Measurements from ENCODE around the gene ZSCAN21.

ZSCAN21 gene

DNA sequence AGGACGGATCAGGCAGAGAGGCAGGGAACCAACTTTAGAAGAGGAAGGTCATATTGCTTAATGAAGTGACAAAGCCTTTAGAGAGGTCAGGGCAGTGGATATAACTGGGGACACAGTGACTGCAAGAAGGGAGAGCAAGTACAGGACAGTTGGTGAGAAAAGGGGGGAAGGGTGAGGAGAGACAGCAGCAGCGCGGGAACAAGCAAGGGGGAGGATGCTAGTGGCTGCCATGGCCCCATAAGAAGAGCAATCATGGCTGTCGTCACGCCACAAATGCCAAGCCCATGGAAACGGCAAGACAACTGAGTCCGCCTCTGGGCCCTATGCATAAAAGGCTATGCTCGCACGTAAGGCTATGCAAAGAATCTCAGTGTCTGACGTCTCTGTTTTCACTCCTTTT is 22.9 kb downstream of the ZSCAN21 start:
- intact Hi-C loops (cut with micrococcal nuclease) = no loop called here
- Mint-ChIP-seq H3K36me3 (ENCODE audit: low read depth) (peaks cover 90% of the 10 kb centered on the region), H3K9me3 (peaks cover 40% of the 10 kb centered on the region), H3K27ac (no peak overlapping the region), H3K27me3 (no peaks in the 10 kb centered on the region), H3K4me3 (no peak overlapping the region), H3K4me1 (ENCODE audit: low read depth) (peaks cover 5% of the 10 kb centered on the region)

GRCh38 chr7:100074841-100075240 is 25.3 kb downstream of the ZSCAN21 start:
- intact Hi-C loops (cut with micrococcal nuclease) = no loop called here
- peaks cover 17% of the 10 kb centered on the region for H3K4me1 Mint-ChIP-seq (ENCODE audit: low read depth)
- H3K27me3 Mint-ChIP-seq = no peaks in the 10 kb centered on the region
- peaks cover 38% of the 10 kb centered on the region for H3K9me3 Mint-ChIP-seq
- H3K4me3 Mint-ChIP-seq = no peak overlapping the region
- H3K36me3 Mint-ChIP-seq (ENCODE audit: low read depth) = peaks cover 96% of the 10 kb centered on the region
- H3K27ac Mint-ChIP-seq = no peak overlapping the region

- intact Hi-C loops (cut with micrococcal nuclease) = no loop called here
- peaks cover 33% of the 10 kb centered on the region for H3K9me3 Mint-ChIP-seq
- H3K27me3 Mint-ChIP-seq = no peaks in the 10 kb centered on the region
- no peak overlapping the region for H3K27ac Mint-ChIP-seq
- no peak overlapping the region for H3K4me3 Mint-ChIP-seq
- H3K4me1 Mint-ChIP-seq (ENCODE audit: low read depth) = peaks cover 23% of the 10 kb centered on the region
- peaks cover 90% of the 10 kb centered on the region for H3K36me3 Mint-ChIP-seq (ENCODE audit: low read depth)
These were observed 25.8 kb downstream of the ZSCAN21 start for GRCh38 chr7:100075418-100075817.

- Mint-ChIP-seq H3K27me3 (no peaks in the 10 kb centered on the region), H3K27ac (no peak overlapping the region)
These were observed 27.6 kb downstream of the ZSCAN21 start for GRCh38 chr7:100077205-100077604.

GRCh38 chr7:100079024-100079560 is 29.5 kb downstream of the ZSCAN21 start:
- H3K27me3 Mint-ChIP-seq = peaks cover 6% of the 10 kb centered on the region
- H3K4me1 Mint-ChIP-seq (ENCODE audit: low read depth) = peaks cover 42% of the 10 kb centered on the region
- H3K27ac Mint-ChIP-seq = no peak overlapping the region
- no peak overlapping the region for H3K4me3 Mint-ChIP-seq
- no peaks in the 10 kb centered on the region for H3K9me3 Mint-ChIP-seq
- intact Hi-C loops (cut with micrococcal nuclease) = no loop called here
- H3K36me3 Mint-ChIP-seq (ENCODE audit: low read depth) = peaks cover 62% of the 10 kb centered on the region

More at GRCh38 chr7:100077205-100077604, 27.6 kb downstream of the ZSCAN21 start:
- intact Hi-C loops (cut with micrococcal nuclease) = no loop called here
- Mint-ChIP-seq H3K36me3 (ENCODE audit: low read depth) (peaks cover 81% of the 10 kb centered on the region), H3K9me3 (peaks cover 15% of the 10 kb centered on the region), H3K4me3 (no peak overlapping the region), H3K4me1 (ENCODE audit: low read depth) (peaks cover 31% of the 10 kb centered on the region)

- Mint-ChIP-seq H3K4me3 (peak overlapping the region; percentile 81), H3K36me3 (ENCODE audit: low read depth) (peaks cover 43% of the 10 kb centered on the region), H3K27ac (peak overlapping the region; percentile 82), H3K4me1 (ENCODE audit: low read depth) (peaks cover 51% of the 10 kb centered on the region), H3K27me3 (peaks cover 6% of the 10 kb centered on the region), H3K9me3 (no peaks in the 10 kb centered on the region)
- intact Hi-C loops (cut with micrococcal nuclease) = loop anchor here (2.0 to 10.0 kb wide), 4 partner anchors 20 to 526 kb away; partner anchors contain the start of genes AP4M1, FAM200A, MBLAC1 and MCM7
These were observed 31.4 kb downstream of the ZSCAN21 start for GRCh38 chr7:100080907-100081534.

- intact Hi-C loops (cut with micrococcal nuclease) = loop anchor here (2.0 to 10.0 kb wide), 4 partner anchors 19 to 527 kb away; partner anchors contain the start of genes AP4M1, FAM200A, MBLAC1 and MCM7
- Mint-ChIP-seq H3K9me3 (no peaks in the 10 kb centered on the region), H3K4me1 (ENCODE audit: low read depth) (peaks cover 54% of the 10 kb centered on the region), H3K27ac (peak within 1 kb of the TSS; percentile 82), H3K27me3 (peaks cover 6% of the 10 kb centered on the region), H3K36me3 (ENCODE audit: low read depth) (peaks cover 37% of the 10 kb centered on the region), H3K4me3 (peak within 1 kb of the TSS; percentile 81)
These were observed 32.0 kb downstream of the ZSCAN21 start, which contains the start of gene ZNF3 for GRCh38 chr7:100081535-100082102. ZNF3 (minus strand) TSS chr7:100081723; CDS start chr7:100077357, 4,366 bp downstream.

GRCh38 chr7:100082978-100083377 is 33.4 kb downstream of the ZSCAN21 start:
- H3K4me3 Mint-ChIP-seq = no peak overlapping the region
- H3K27ac Mint-ChIP-seq = peak overlapping the region; percentile 82
- H3K36me3 Mint-ChIP-seq (ENCODE audit: low read depth) = peaks cover 27% of the 10 kb centered on the region
- no peaks in the 10 kb centered on the region for H3K9me3 Mint-ChIP-seq
- H3K27me3 Mint-ChIP-seq = peaks cover 6% of the 10 kb centered on the region
- H3K4me1 Mint-ChIP-seq (ENCODE audit: low read depth) = peaks cover 48% of the 10 kb centered on the region
- intact Hi-C loops (cut with micrococcal nuclease) = loop anchor here (10.0 kb wide), 2 partner anchors 68 to 528 kb away; partner anchors contain the start of genes FAM200A, ZKSCAN1 and ZNF655

- Mint-ChIP-seq H3K4me1 (ENCODE audit: low read depth) (peaks cover 45% of the 10 kb centered on the region), H3K27ac (peak overlapping the region; percentile 62), H3K36me3 (ENCODE audit: low read depth) (peaks cover 28% of the 10 kb centered on the region), H3K9me3 (no peaks in the 10 kb centered on the region), H3K27me3 (peaks cover 6% of the 10 kb centered on the region), H3K4me3 (no peak overlapping the region)
- intact Hi-C loops (cut with micrococcal nuclease) = loop anchor here (10.0 kb wide), 2 partner anchors 71 to 531 kb away; partner anchors contain the start of genes FAM200A, ZKSCAN1 and ZNF655
These were observed 35.9 kb downstream of the ZSCAN21 start for GRCh38 chr7:100085515-100085914.

DNA sequence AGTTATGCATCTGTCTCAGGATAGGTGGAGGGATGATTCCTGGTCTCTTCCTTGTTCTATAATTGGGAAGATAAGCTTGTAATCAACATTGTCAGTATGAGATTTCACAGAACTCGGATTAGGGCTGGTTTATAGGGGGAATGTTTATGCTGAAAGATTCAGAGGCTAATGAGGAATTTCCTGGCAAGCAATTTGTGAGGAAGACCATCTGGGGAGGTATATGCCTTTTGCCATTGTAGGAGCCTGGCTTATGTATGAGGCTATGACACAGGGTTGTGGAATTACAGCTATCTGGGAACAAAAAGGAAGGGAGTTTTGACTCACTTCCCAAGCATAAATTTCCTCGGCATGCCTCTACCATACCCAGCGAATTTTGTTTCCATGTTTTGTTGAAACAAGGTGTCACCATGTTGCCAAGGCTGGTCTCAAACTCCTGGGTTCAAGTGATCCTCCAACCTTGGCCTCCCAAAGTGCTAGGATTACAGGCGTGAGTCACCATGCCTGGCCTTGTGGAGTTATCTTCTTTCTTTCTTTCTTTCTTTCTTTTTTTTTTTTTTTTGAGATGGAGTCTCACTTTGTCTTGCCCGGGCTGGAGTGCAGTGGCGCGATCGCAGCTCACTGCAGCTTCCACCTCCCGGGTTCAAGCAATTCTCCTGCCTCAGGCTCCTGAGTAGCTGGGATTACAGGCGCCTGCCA is 37.6 kb downstream of the ZSCAN21 start:
- Mint-ChIP-seq H3K27me3 (peaks cover 6% of the 10 kb centered on the region), H3K9me3 (no peaks in the 10 kb centered on the region), H3K4me1 (ENCODE audit: low read depth) (peaks cover 45% of the 10 kb centered on the region), H3K36me3 (ENCODE audit: low read depth) (peaks cover 36% of the 10 kb centered on the region), H3K27ac (no peak overlapping the region), H3K4me3 (no peak overlapping the region)
- intact Hi-C loops (cut with micrococcal nuclease) = loop anchor here (10.0 kb wide), 2 partner anchors 72 to 532 kb away; partner anchors contain the start of genes FAM200A, ZKSCAN1 and ZNF655

- peaks cover 4% of the 10 kb centered on the region for H3K27me3 Mint-ChIP-seq
These were observed 38.6 kb downstream of the ZSCAN21 start for GRCh38 chr7:100088095-100088620.

DNA sequence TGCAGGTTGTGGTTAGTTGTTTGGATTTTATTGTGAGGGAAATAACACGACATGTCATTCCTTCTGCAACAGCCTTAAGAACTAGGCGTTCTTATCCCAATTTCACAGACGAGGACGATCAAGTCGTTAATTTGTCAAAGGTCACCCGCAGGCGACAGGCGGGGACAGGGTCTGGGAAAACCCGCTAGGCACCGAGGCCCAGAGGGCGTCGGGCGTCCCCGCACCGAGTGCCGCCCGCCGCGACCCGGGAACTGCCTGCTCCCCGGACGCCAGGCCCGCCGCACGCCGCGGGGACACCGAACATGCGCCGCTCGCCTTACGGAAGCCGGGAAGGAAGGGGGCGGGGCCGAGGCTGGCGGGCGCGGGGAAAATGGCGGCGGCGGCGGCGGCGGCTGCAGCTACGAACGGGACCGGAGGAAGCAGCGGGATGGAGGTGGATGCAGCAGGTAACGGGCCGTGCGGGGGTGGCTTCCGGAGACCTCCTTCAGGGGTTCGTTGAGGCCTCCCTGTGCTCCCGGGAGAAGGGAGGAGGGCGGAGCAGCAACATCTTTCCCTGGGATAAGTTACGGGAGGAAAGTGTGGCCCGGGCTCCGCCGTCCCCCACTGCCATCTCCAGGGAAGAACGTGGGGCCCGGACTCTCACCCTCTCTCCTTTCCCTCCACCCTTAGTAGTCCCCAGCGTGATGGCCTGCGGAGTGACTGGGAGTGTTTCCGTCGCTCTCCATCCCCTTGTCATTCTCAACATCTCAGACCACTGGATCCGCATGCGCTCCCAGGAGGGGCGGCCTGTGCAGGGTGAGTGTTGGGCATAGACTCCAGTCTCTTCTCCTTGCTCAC is 39.3 kb downstream of the ZSCAN21 start, which contains the start of gene COPS6:
COPS6 (plus strand) TSS at position 349 of the 837 bp plus-strand sequence; CDS start at position 371, 22 bp downstream.
- intact Hi-C loops (cut with micrococcal nuclease) = loop anchor here (10.0 kb wide), 2 partner anchors 74 to 534 kb away; partner anchors contain the start of genes FAM200A, ZKSCAN1 and ZNF655
- Mint-ChIP-seq H3K4me1 (ENCODE audit: low read depth) (peaks cover 34% of the 10 kb centered on the region), H3K9me3 (no peaks in the 10 kb centered on the region), H3K27ac (peak within 1 kb of the TSS; percentile 87), H3K27me3 (peaks cover 1% of the 10 kb centered on the region), H3K4me3 (peak within 1 kb of the TSS; percentile 93), H3K36me3 (ENCODE audit: low read depth) (peaks cover 53% of the 10 kb centered on the region)

More at GRCh38 chr7:100088095-100088620, 38.6 kb downstream of the ZSCAN21 start:
- no peaks in the 10 kb centered on the region for H3K9me3 Mint-ChIP-seq
- H3K27ac Mint-ChIP-seq = peak overlapping the region; percentile 87
- H3K4me3 Mint-ChIP-seq = peak overlapping the region; percentile 93
- H3K36me3 Mint-ChIP-seq (ENCODE audit: low read depth) = peaks cover 46% of the 10 kb centered on the region
- peaks cover 36% of the 10 kb centered on the region for H3K4me1 Mint-ChIP-seq (ENCODE audit: low read depth)
- intact Hi-C loops (cut with micrococcal nuclease) = loop anchor here (10.0 kb wide), 2 partner anchors 73 to 533 kb away; partner anchors contain the start of genes FAM200A, ZKSCAN1 and ZNF655
